DMS153 treated with DMSO at 0.1 percent for 48 hours (cell line): Measurements from ENCODE around the gene WNT8B.

Experiments
- DNase-seq: peaks from one replicate; lab custom pipeline; 2025; ENCODE audit not compliant: unreplicated experiment; lab: John Stamatoyannopoulos, UW

Gene WNT8B

DNA sequence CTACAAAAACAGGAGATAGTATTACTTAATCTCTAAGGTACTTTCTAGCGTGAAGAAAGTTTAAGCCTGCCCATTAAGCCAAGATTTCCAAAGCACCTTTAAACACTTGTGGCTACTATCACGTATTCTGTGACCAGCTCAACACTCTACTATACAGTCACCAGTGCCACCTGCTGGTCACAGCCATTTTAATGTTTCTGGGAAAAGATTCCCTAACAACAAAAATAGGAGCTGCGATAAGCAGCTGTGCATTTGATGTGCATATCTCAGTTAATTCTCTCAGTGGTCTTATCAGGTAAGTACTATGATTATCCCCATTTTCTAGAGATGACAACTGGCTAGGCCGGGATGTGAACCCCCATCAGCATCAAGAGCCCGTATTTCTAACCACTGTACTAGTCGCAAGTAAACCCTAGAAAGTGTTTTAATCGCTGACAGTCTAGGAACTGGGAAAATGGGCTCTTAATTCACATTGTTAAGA, 56.0 kb downstream of the WNT8B start:
- DNase-seq, result peak; percentile 50

DNA sequence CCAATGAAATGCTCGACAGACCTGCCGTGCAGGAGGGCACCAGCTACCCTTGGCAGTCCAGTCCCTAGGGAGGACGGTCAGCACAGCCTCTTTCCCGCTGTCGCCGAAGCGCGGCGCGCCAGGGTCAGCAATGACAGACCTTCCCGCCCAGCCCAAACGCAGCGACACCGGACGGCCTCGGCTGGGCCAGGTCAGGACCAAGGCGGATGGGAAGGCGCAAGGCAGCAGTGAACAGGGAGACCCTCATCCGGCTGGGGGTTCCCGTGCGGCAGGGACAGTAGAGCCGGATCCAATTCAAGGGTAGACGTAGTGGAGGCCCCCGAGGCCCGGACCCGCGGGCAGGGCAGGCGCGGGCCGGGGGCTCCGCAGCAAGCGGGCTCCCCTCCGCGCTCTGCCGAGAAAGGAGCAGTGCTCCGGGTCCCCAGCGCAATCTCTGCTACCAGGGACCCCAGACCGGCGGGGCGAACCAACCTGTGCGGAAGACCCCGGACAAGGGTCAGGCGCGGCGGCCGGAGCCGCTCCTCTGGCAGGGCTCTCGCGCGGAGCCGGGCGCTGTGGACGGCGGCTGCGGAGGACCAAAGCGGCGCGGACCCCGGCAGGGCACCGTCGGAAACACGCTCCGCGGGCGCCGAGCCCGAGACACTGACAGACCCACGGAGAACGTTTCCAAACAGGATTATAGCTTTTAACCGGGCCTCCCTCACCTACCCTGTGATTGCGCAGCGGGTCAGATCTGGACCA, 56.7 kb downstream of the WNT8B start, which contains the start of gene SEC31B:
TSS of gene SEC31B (minus strand) at position 551 of the 741 bp plus-strand sequence. CDS start 2,909 bp downstream, outside the sequence.
- no peak for DNase-seq

DNA sequence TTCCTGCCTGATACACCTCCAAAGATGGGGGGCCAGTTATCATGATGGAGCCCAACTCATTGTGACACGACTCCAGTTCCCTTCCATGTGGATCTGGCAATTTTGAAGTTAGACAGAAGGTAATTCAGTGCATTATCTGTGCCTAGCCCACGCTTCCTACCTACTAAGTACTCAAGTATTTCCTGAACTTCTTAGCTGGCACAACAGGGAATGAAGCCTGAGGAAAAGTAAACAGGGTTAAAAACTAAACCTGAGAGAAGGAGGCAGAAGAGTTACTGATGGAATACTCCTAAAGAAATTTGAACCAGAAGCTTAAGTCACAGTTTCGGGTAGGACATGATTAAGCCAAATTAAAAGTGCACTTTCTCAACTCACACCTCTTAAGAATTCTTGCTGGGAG, 58.0 kb downstream of the WNT8B start:
- no peak for DNase-seq

DNA sequence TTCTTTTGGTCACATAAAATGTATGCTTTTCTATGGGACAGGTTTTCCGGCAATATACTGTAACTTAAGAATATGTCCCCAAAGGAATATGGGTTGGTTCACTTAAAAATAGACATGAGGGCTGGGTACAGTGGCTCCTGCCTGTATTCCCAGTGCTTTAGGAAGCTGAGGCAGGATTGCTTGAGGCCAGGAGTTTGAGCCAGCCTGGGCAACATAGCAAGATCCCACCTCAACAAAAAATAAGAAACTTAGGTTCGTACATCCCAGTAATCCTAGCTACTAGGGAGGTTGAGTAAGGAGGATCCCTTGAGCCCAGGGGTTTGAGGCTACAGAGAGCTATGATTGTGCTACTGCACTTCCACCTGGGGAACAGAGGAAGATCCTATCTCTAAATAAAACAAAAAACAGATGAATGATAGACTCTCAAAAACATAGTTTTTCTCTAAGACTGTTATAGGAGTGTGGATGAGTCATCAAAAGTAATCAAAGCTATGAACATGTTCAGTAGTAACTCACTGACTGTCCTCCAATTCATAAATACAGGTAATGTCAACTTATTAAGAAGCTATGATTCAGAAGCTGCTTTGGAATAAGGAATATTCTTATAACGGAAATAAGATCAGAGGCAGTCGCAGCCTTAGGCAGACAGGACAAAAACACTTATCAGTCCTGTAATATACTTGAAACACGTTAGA, 59.4 kb downstream of the WNT8B start:
- no peak for DNase-seq

DNA sequence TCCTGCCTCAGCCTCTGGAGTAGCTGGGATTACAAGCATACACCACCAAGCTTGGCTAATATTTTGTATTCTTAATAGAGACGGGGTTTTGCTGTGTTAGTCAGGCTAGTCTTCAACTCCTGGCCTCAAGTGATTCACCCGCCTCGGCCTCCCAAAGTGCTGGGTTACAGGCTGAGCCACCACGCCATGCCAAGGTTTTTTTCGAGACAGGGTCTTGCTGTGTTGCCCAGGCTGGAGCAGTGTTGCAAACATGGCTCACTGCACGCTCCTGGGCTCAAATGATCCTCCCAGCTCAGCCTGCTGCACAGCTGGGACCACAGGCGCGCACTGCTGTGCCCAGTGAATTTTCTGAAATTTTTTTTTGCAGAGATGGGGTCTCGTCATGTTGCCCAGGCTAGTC, 60.1 kb downstream of the WNT8B start:
- no peak for DNase-seq

DNA sequence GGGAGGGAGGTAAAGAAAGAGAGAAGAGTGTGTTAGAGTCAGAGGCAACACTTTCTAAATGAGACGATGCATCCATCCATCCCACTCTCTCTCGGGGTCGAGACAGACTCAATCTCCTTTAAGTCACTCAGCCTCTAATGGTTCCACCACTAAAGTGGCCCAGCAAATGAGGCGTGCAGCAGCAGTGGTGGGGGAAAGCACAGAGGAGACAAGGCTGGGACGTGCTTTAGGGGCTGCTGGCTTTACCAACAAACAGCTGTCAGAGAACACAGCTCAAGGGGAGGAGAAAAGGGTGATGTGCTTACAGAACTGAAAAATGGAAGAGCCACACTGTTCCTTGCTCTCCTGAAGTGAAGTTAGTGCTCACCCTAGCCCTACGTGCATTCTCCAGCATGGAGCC, 61.4 kb downstream of the WNT8B start:
- no peak for DNase-seq

DNA sequence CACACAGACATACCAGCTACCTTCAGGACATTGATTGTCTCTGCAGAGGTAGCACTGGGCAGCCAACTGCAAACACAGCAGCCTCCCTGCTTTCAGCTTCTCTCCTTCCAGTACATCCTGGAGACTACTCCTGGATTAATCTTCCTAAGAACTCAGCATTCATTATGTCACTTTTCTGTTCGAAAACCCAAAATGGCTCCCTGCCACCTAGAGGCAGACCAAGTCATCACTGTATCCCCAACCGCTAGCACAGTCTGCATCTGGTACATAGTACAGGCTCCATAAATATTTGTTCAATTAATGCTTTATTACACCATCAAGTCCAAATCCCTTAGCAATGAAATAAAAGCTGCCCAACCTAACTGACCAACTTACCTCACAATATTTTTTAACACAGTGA, 61.8 kb downstream of the WNT8B start:
- no peak for DNase-seq

DNA sequence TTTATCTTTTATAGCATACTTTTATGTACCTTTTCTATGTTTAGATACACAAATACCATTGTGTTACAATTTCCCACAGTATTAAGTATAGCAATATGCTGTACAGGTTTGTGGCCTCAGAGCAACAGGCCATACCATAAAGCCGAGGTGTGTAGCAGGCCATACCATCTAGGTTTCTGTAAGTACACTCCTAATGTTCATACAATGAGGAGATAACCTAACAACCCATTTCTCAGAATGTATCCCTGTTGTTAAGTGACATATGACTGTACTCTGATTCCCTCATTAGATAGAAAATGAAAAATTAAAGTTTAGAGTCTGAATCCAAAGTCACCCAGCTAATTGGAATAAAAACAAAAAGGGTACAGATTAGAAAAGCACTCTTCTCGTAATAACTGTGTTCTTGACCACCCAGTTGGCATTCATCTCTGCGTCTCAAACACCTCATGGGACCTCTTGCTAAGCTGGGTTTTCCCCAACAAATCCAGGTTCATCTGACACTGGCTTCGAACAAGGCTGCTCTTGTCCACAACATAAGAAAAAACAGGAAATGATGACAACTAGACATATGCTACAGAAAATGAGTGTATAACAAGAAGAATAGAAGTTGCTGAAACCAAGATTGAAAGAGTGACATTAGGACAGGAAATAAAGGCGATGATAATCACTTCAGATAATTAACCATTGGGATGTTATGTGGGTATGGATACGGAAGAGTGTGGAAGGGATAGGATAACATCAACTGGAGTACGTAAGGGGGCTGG, 65.5 kb downstream of the WNT8B start:
- DNase-seq, result no peak

DNA sequence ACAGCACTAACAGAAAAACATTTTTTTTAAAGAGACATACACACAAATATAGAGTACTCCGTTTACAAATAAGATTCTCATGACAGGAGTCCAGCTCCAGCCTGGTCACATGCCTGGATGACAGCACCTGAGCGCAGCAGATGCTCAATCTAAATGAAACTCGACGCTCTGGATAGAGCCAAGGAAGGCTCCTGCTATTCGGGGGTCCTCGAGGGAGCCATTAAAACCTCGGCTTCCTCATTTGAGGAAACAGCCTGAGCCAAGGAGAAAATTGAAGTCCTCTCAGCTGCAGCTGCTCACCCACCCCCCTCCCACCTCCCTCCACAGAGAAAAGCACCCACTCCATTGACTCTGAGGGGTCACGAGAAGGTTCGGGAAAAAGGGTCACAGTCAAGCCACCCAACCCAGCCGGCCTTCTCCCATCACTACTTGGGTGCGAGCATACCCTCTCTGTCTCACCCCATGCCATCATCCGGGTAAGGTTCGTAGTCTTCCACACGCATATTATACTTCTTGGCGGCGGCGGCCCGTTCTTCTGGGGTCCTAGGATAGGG, 66.2 kb downstream of the WNT8B start:
- DNase-seq, result no peak

DNA sequence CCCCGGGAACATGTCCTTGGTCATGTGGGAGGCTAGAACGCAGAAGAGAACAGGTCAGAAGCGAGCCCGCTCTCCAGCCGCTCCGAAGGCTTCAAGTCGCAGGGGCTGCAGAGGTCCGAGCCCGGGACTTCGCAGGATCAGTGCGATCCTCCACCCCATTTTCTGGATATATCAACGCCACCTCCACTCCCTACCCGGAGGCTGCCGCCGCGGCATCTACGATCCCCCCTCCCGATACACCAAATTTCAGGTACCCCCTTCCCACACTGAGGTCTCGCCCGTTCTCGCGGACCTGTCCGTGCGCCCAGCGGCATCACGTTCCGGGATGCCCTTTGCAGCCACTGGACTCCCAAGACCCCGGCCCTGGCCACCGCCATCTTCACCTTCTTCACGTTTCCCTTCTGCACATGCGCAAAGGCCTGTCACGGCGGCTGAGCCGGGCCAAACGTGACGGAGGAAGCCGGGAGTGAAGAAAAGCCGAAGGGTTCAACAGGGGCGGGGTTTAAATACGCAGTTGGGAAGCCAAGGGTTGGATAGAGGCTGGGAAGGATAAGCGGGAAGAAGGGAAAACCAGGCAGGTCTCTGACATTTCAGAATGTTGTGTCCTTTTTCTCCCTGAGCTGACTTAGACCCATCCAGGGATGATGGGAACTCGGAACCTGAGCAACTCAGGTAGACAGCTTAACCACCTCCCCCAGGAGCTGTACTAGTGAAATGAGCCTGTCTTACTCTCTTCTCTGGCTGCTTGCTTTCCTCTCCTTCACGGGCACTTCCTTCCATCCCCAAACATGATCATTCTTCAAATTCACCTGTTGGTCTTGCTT, 66.9 kb downstream of the WNT8B start, which contains the start of gene NDUFB8:
TSS of gene NDUFB8 (minus strand) at position 397 of the 824 bp plus-strand sequence. CDS start at position 377, 20 bp downstream.
- peak; percentile 55 for DNase-seq

DNA sequence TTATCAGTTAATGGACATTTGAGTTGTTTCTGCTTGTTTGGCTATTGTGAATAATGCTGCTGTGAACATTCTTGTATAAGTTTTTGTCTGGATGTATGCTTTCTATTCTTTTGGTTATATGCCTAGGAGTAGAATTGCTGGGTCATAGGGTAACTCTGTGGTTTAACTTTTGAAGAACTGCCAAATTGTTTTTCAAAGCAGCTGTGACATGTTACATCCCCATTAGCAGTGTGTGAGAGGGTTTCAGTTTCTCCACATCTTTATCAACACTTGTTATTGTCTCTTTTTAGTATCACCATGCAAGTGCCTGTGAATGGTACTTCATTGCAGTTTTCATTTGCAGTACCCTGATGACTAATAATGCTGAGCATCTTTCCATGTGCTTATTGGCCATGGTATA, 69.0 kb downstream of the WNT8B start:
- no peak for DNase-seq
